K562 (cell line): ENCODE data around the gene FMN1. TPM values are rescaled to one million over a fixed set of nuclear protein-coding genes. Genes with fewer than 3 reads are reported as not detected.

Source experiments
- ATAC-seq: fragments of 200-7000 bp; cut with Tn5 transposase; 3 replicates; pipeline ENCODE4 v1.9.1; 2020; ENCODE audit warnings: moderate library complexity
- BruUV-seq: library from RNA; stranded (reverse); fragments of 400-500 nt; replicated peaks from 2 replicates; lab custom pipeline; 2021; lab: Mats Ljungman, UMichigan
- CTCF ChIA-PET: fragments of 300-600 bp; formaldehyde crosslinking; extraction: SDS; loops from one replicate; lab custom pipeline; 2021; ENCODE audit warnings: low intra/inter-chr PET ratio; lab: Yijun Ruan, JAX
- POLR2A ChIA-PET: fragments of 300-600, 350-650 bp; sonication (Branson Sonifier 250); formaldehyde crosslinking; extraction: SDS; loops from one replicate; lab custom pipeline; 2021; ENCODE audit warnings: antibody characterized with exemption, inconsistent platforms; lab: Yijun Ruan, JAX
- DNase-seq, 4 experiments: peaks; one replicate each; pipeline versions ENCODE4 v3.0.0 to v3.0.0-alpha.2; 2011 to 2018; ENCODE audit warnings: low spot score in 3 of 4, mixed read lengths in 3 of 4; ENCODE audit errors: extremely low read depth in 1 of 4
- FAIRE-seq: peaks from 2 replicates; lab custom pipeline; 2011; peaks lifted over from hg19 to GRCh38; lab: Jason Lieb, UNC
- H2AFZ ChIP-seq: 2 replicates; pipeline ENCODE4 v1.6.0; 2011; ENCODE audit warnings: low read depth, low read length, control low read depth, inconsistent platforms
- H3K27ac ChIP-seq: fragments of 200-600 bp; 3 replicates; pipeline ENCODE4 v1.8.0; 2011; ENCODE audit warnings: low read depth, mild to moderate bottlenecking, control low read depth, inconsistent platforms, low read length, moderate library complexity, mixed read lengths; ENCODE audit errors: extremely low read depth
- H3K27me3 ChIP-seq, 2 experiments: fragments of 300-600 bp in 1 of 2; 2 replicates in 1 of 2; 3 replicates in 1 of 2; pipeline versions ENCODE4 v1.6.0 to v1.8.0; 2011; ENCODE audit warnings: inconsistent platforms in 2 of 2, low read length in 2 of 2, mild to moderate bottlenecking in 1 of 2, mixed read lengths in 1 of 2, moderate library complexity in 1 of 2; ENCODE audit not compliant: control insufficient read depth in 2 of 2, insufficient read depth in 2 of 2
- H3K36me3 ChIP-seq: fragments of 300-600 bp; 3 replicates; pipeline ENCODE4 v1.8.0; 2011; ENCODE audit warnings: mild to moderate bottlenecking, low read length, inconsistent platforms; ENCODE audit not compliant: control insufficient read depth, insufficient read depth
- H3K4me1 ChIP-seq, 2 experiments: fragments of 200-600 bp in 1 of 2; replicated peaks in 1 of 2; 2 replicates in 1 of 2; 3 replicates in 1 of 2; pipeline versions ENCODE4 v1.5.1 to v1.8.0; 2011; ENCODE audit warnings: inconsistent platforms in 2 of 2, low read length in 2 of 2, mild to moderate bottlenecking in 1 of 2, mixed read lengths in 1 of 2, moderate library complexity in 1 of 2; ENCODE audit not compliant: control insufficient read depth in 2 of 2, insufficient read depth in 2 of 2
- H3K4me2 ChIP-seq: 2 replicates; pipeline ENCODE4 v1.6.1; 2011; ENCODE audit warnings: low read length, control low read depth, inconsistent platforms, mixed read lengths; ENCODE audit not compliant: insufficient read depth
- H3K4me3 ChIP-seq: fragments of 200-600 bp; sonication (generic), shearing (Covaris generic); 2 replicates; pipeline ENCODE4 v1.5.1; 2016; ENCODE audit warnings: control low read depth, inconsistent platforms
- H3K79me2 ChIP-seq: fragments of 200-600 bp; 3 replicates; pipeline ENCODE4 v1.8.0; 2011; ENCODE audit warnings: low read length, inconsistent platforms; ENCODE audit not compliant: control insufficient read depth, insufficient read depth
- H3K9ac ChIP-seq, 2 experiments: 2 replicates each; pipeline versions ENCODE4 v1.6.0 to v1.6.1; 2011; ENCODE audit warnings: low read depth in 2 of 2, low read length in 2 of 2, control low read depth in 1 of 2, inconsistent platforms in 1 of 2, mild to moderate bottlenecking in 1 of 2, mixed read lengths in 1 of 2; ENCODE audit not compliant: insufficient read depth in 1 of 2
- H3K9me1 ChIP-seq: one replicate; pipeline ENCODE4 v1.6.0; 2011; ENCODE audit warnings: inconsistent platforms, mild to moderate bottlenecking, low read length, moderate library complexity; ENCODE audit not compliant: control insufficient read depth, insufficient read depth
- H3K9me3 ChIP-seq: replicated peaks from 2 replicates; pipeline ENCODE4 v1.5.1; 2011; ENCODE audit warnings: low read depth, low read length, inconsistent platforms; ENCODE audit not compliant: control insufficient read depth, insufficient read depth
- H4K20me1 ChIP-seq: replicated peaks from 2 replicates; pipeline ENCODE4 v1.6.1; 2011; ENCODE audit warnings: low read length, inconsistent platforms, mixed read lengths; ENCODE audit not compliant: control insufficient read depth, insufficient read depth
- L3MBTL2 ChIP-seq: fragments of 450-650 bp; IDR thresholded peaks from 2 replicates; pipeline ENCODE4 v1.6.1; 2016; ENCODE audit warnings: mild to moderate bottlenecking, moderate library complexity
- RBBP5 ChIP-seq: fragments of 200-600 bp; sonication (generic); IDR thresholded peaks from 2 replicates; pipeline ENCODE4 v1.6.1; 2012; ENCODE audit warnings: borderline replicate concordance, mild to moderate bottlenecking, low read length, control low read depth, inconsistent platforms; ENCODE audit not compliant: insufficient read depth, poor library complexity, severe bottlenecking
- ZNF165 ChIP-seq: fragments of 250-450 bp; sonication (Bioruptor Pico); IDR thresholded peaks from 2 replicates; pipeline ENCODE4 v1.4.0; 2020; ENCODE audit warnings: borderline replicate concordance
- ZNF407 ChIP-seq: fragments of 450-650 bp; IDR thresholded peaks from 2 replicates; pipeline ENCODE4 v1.6.1; 2016; ENCODE audit warnings: low read depth
- ZNF639 ChIP-seq, 2 experiments: fragments of 200-800 bp in 1 of 2; sonication (Bioruptor generic) in 1 of 2; sonication (generic) in 1 of 2; formaldehyde crosslinking in 1 of 2; IDR thresholded peaks in 1 of 2; conservative IDR thresholded peaks in 1 of 2; 2 replicates each; pipeline versions ENCODE4 v1.5.0 to v1.6.1; 2016 to 2020; ENCODE audit warnings: missing compliant biosample characterization in 1 of 2, missing genetic modification characterization in 1 of 2, missing genetic modification reagents in 1 of 2
- ZNF707 ChIP-seq: fragments of 250-450 bp; sonication (Bioruptor Pico); conservative IDR thresholded peaks from 2 replicates; pipeline ENCODE4 v1.8.0; 2022; ENCODE audit warnings: inconsistent platforms, mild to moderate bottlenecking, moderate library complexity
- WGBS: fragments of 100-300 bp; shearing (Covaris generic); methylation state at CpG from one replicate; pipeline ENCODE4 v1.1.6; 2016; ENCODE audit warnings: low coverage, mixed read lengths; ENCODE audit not compliant: insufficient coverage; ENCODE audit errors: missing lambda C conversion rate; 5-methylcytosine and 5-hydroxymethylcytosine counted together
- in situ Hi-C: fragments of 300-500 bp; cut with MboI; formaldehyde crosslinking; loops from 4 replicates; pipeline ENCODE4 v1.15.0; 2018; ENCODE audit warnings: inconsistent platforms, mixed read lengths
- intact Hi-C: fragments of 100-400 bp; cut with micrococcal nuclease; formaldehyde crosslinking; loops from 2 replicates; pipeline ENCODE4 v1.14.2; 2022
- polyA plus RNA-seq, 8 experiments: library from polyadenylated mRNA; depleted of rRNA in 4 of 8; stranded (reverse) in 5 of 8; unstranded in 3 of 8; fragments of >200 nt; fragmentation: Nextera tagmentation in 2 of 8; fragmentation: Illumina TruSeq in 1 of 8; extraction: Ambion mirVana in 2 of 8; extraction: Trizol in 1 of 8; gene quantifications; 2 replicates each; pipeline versions ENCODE4 v1.2.1 to v1.2.3, GENCODE V29; 2011 to 2014; ENCODE audit warnings: inconsistent platforms in 1 of 8, missing spikeins in 1 of 8
- total RNA-seq, 7 experiments: library from RNA; depleted of rRNA in 6 of 7; stranded (reverse); fragments of >200 nt in 6 of 7; fragmentation: Illumina TruSeq in 2 of 7; extraction: Trizol in 2 of 7; gene quantifications; 2 replicates each; pipeline versions ENCODE4 v1.2.1 to v1.2.3, GENCODE V29; 2011 to 2021; ENCODE audit warnings: low replicate concordance in 1 of 7
- TF ChIP-seq, protein P1 (sequence below): sonication (generic); formaldehyde crosslinking; IDR thresholded peaks from 2 replicates; pipeline ENCODE4 v1.8.0; 2022; ENCODE audit warnings: mild to moderate bottlenecking, missing genetic modification reagents
- TF ChIP-seq, protein P2 (sequence below), 2 experiments: fragments of 450-650 bp; IDR thresholded peaks; 2 replicates each; pipeline ENCODE4 v1.6.1; 2016

Gene FMN1
- total and polyA plus RNA-seq, 9 of the 15 experiments (the other 6 are each of a cell fraction or from before 2014, with no cell fraction given), result 0.03 to 0.07 (median 0.04) TPM; not detected in 6

DNA sequence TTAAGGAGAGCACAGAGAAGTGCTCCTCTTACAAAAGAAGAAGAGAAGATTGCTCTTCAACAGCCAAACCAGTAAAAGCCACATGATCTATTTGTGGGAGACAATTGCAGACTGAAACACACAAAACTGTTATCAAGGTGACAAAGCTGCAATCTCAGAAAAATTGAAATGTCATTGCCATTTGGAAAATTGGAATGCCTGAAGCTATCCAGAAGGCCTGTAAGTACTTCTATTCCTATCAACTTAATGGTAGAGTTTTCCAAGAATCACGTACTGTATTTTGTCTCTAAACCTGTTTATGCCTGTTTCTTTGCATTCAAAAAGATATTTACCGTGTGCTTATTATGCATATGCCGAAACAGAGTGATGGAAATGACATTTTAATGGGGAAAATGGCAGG is 272.0 kb downstream of the FMN1 start:
- ChIA-PET CTCF (no interaction called here), POLR2A (no interaction called here)
- Histone ChIP-seq H3K79me2 (no peaks in the 10 kb centered on the region), H3K4me2 (no peak overlapping the region), H4K20me1 (no peaks in the 10 kb centered on the region; the same call in 1 of the 2 replicates), H3K27ac (no peak overlapping the region), H3K27me3 (peaks cover 0 to 5% of the 10 kb centered on the region in 2 experiments; a peak in 3 of 5 replicates), H3K4me3 (no peak overlapping the region), H3K9me1 (no peaks in the 10 kb centered on the region), H3K36me3 (no peaks in the 10 kb centered on the region), H3K4me1 (no peaks in the 10 kb centered on the region), H3K9ac (no peak overlapping the region), H3K9me3 (no peaks in the 10 kb centered on the region), H2AFZ (no peak overlapping the region)
- in situ Hi-C loops (no loop called here), intact Hi-C loops (no loop called here)
- ATAC-seq (no peak), DNase-seq (no peak), FAIRE-seq (no peak)
- BruUV-seq, result no TSS peak
- WGBS, result 3% methylated on average over 3 of the region's 3 CpGs
- no peak for TF ChIP-seq RBBP5
- TF ChIP-seq ZNF707, result no peak
- TF ChIP-seq, protein P1, sequence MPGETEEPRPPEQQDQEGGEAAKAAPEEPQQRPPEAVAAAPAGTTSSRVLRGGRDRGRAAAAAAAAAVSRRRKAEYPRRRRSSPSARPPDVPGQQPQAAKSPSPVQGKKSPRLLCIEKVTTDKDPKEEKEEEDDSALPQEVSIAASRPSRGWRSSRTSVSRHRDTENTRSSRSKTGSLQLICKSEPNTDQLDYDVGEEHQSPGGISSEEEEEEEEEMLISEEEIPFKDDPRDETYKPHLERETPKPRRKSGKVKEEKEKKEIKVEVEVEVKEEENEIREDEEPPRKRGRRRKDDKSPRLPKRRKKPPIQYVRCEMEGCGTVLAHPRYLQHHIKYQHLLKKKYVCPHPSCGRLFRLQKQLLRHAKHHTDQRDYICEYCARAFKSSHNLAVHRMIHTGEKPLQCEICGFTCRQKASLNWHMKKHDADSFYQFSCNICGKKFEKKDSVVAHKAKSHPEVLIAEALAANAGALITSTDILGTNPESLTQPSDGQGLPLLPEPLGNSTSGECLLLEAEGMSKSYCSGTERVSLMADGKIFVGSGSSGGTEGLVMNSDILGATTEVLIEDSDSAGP (CRISPR knock-in tag), result no peak
- TF ChIP-seq L3MBTL2, result no peak
- TF ChIP-seq ZNF407, result no peak
- TF ChIP-seq, protein P2, sequence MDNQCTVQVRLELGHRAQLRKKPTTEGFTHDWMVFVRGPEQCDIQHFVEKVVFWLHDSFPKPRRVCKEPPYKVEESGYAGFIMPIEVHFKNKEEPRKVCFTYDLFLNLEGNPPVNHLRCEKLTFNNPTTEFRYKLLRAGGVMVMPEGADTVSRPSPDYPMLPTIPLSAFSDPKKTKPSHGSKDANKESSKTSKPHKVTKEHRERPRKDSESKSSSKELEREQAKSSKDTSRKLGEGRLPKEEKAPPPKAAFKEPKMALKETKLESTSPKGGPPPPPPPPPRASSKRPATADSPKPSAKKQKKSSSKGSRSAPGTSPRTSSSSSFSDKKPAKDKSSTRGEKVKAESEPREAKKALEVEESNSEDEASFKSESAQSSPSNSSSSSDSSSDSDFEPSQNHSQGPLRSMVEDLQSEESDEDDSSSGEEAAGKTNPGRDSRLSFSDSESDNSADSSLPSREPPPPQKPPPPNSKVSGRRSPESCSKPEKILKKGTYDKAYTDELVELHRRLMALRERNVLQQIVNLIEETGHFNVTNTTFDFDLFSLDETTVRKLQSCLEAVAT (IDR thresholded peaks at IDR 0.05), result no peak
- TF ChIP-seq ZNF639 (CRISPR knock-in tag; conservative IDR thresholded peaks at IDR 0.05 in 1 of 2, IDR thresholded peaks at IDR 0.05 in 1 of 2), result no peak
- no peak for TF ChIP-seq ZNF165
